ENCODE data around the gene CDK6. TPM values are rescaled to one million over a fixed set of nuclear protein-coding genes. Genes with fewer than 3 reads are reported as not detected.

CDK6 gene
- total and polyA plus RNA-seq, 2 of the 8 experiments (the other 6 are each of a cell fraction or from before 2014, with no cell fraction given): 5.9 to 18.9 TPM

DNA sequence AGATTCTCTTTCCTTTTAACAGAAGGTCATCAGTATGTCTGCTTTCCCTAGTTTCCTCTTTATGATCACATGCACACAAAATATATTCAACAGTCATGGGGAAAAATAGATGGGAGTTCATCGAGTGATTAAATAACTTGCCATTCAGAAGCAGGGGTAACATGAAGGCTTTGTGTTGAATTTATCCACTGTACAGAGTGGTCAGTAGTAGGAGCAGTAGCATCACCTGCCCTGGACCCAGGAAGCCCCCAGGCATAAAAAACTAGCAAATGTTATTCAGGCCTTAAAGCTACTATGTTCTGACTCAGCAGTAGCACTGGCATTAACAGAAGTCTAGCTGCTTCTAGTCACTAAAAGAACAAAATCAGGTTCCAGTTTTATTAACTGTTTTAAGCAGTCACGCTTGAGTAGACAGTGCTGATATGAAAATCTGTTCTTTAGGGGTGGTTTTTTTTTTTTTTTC, 214.8 kb downstream of the CDK6 start:
- no peak overlapping the region for H3K9ac ChIP-seq (replicated peaks in 1 of 4; ENCODE audit: extremely low read depth in 1 of 4, low read depth in 3 of 4, low read length in 3 of 4)
- no peak overlapping the region for H2AFZ ChIP-seq (ENCODE audit: low read length)
- no peak overlapping the region for H3K14ac ChIP-seq (ENCODE audit: insufficient read length)
- no peak overlapping the region for H3K4ac ChIP-seq (replicated peaks; ENCODE audit: insufficient read length, low read depth, low read length)
- H2BK120ac ChIP-seq (replicated peaks; ENCODE audit: low read depth, low read length): no peak overlapping the region
- H4K5ac ChIP-seq (ENCODE audit: insufficient read length, low read depth, low read length): no peak overlapping the region
- H4K91ac ChIP-seq (replicated peaks; ENCODE audit: insufficient read length, low read length): no peak overlapping the region
- no peaks in the 10 kb centered on the region for H3K79me2 ChIP-seq (ENCODE audit: control insufficient read depth in 1 of 2, insufficient read depth in 2 of 2, low read length in 2 of 2)
- no peak for FAIRE-seq
- no peaks in the 10 kb centered on the region for H3K36me3 ChIP-seq (ENCODE audit: control insufficient read depth in 2 of 4, insufficient read depth in 4 of 4, low read length in 3 of 4)
- no peak overlapping the region for H3K56ac ChIP-seq (replicated peaks; ENCODE audit: insufficient read length, low read depth, low read length)
- H3K27ac ChIP-seq (ENCODE audit: low read depth, low read length): no peak overlapping the region
- H3K9me3 ChIP-seq (ENCODE audit: insufficient read depth in 2 of 2, low read depth in 1 of 2, low read length in 1 of 2): no peaks in the 10 kb centered on the region
- no peak overlapping the region for H2AK5ac ChIP-seq (ENCODE audit: low read depth, low read length)
- H3K27me3 ChIP-seq (replicated peaks in 1 of 4; ENCODE audit: control insufficient read depth in 3 of 4, extremely low read depth in 1 of 4, insufficient read depth in 3 of 4, low read length in 3 of 4): no peaks in the 10 kb centered on the region
- H2BK5ac ChIP-seq (ENCODE audit: low read depth, low read length): no peak overlapping the region
- no peak overlapping the region for H2BK15ac ChIP-seq (ENCODE audit: low read length)
- no peak overlapping the region for H2BK20ac ChIP-seq (ENCODE audit: low read length)
- ChIA-PET POLR2A (ENCODE audit: partially characterized antibody) (no interaction called here), CTCF (ENCODE audit: partially characterized antibody) (interaction anchor here (0.6 to 3.4 kb wide), 13 partner anchors 9 to 433 kb away, joined by 3 to 38 read pairs (median 4); no protein-coding TSS in a partner anchor)
- H4K20me1 ChIP-seq (replicated peaks in 1 of 2; ENCODE audit: control insufficient read depth in 1 of 2, insufficient read depth in 2 of 2, low read length in 2 of 2): no peaks in the 10 kb centered on the region
- no peak overlapping the region for H3K4me3 ChIP-seq (ENCODE audit: extremely low read depth in 1 of 4, insufficient read depth in 2 of 4, low read depth in 3 of 4, low read length in 4 of 4)
- H3K4me2 ChIP-seq (ENCODE audit: insufficient read depth in 1 of 2, low read depth in 2 of 2, low read length in 2 of 2): no peak overlapping the region
- H3K23me2 ChIP-seq (ENCODE audit: low read depth, low read length): no peaks in the 10 kb centered on the region
- H3K18ac ChIP-seq (ENCODE audit: extremely low read depth, low read length): no peak overlapping the region
- H4K8ac ChIP-seq (ENCODE audit: extremely low read depth, insufficient read depth, low read length): no peak overlapping the region
- H3K79me1 ChIP-seq (ENCODE audit: low read depth, low read length): no peaks in the 10 kb centered on the region
- H2BK12ac ChIP-seq (ENCODE audit: low read depth, low read length): no peak overlapping the region
- no peak for DNase-seq (ENCODE audit: low read depth in 1 of 2, low spot score in 2 of 2)
- no peaks in the 10 kb centered on the region for H3K4me1 ChIP-seq (replicated peaks in 1 of 4; ENCODE audit: control insufficient read depth in 3 of 4, insufficient read depth in 4 of 4, low read length in 3 of 4)
- WGBS, 2 experiments (ENCODE audit: extremely low coverage in 1 of 2, insufficient coverage in 1 of 2, insufficient read length in 1 of 2, insufficient replicate concordance in 2 of 2, low coverage in 1 of 2, low lambda C conversion rate in 2 of 2, missing lambda C conversion rate in 1 of 2): 79% methylated on average over 2 of the region's 2 CpGs; no CpG with 5 or more reads in 1 of the 2 experiments
- no peak overlapping the region for H3K23ac ChIP-seq (ENCODE audit: insufficient read length)
- TF ChIP-seq TEAD4 (IDR thresholded peaks at IDR 0.05; ENCODE audit: low read depth, low read length): no peak
- no peak for TF ChIP-seq TCF12 (IDR thresholded peaks at IDR 0.05; ENCODE audit: low read depth, low read length)
- no peak for TF ChIP-seq EGR1 (IDR thresholded peaks at IDR 0.05; ENCODE audit: borderline replicate concordance, low read depth, low read length)
- TF ChIP-seq CTBP2 (IDR thresholded peaks at IDR 0.05; ENCODE audit: borderline replicate concordance, insufficient read depth, insufficient read length, low read length): no peak
- TF ChIP-seq POLR2AphosphoS5 (IDR thresholded peaks at IDR 0.05; ENCODE audit: low read depth, low read length): no peak
- TF ChIP-seq CHD2 (IDR thresholded peaks at IDR 0.05; ENCODE audit: low read length): no peak
- TF ChIP-seq CBX8 (IDR thresholded peaks at IDR 0.05; ENCODE audit: borderline replicate concordance, low read depth, low read length): no peak
- TF ChIP-seq YY1 (IDR thresholded peaks at IDR 0.05; ENCODE audit: low read depth, low read length): no peak
- no peak for TF ChIP-seq GTF2F1 (IDR thresholded peaks at IDR 0.05; ENCODE audit: borderline replicate concordance, low read depth, low read length)
- no peak for TF ChIP-seq TBP (IDR thresholded peaks at IDR 0.05; ENCODE audit: low read depth, low read length)
- TF ChIP-seq, protein P1, sequence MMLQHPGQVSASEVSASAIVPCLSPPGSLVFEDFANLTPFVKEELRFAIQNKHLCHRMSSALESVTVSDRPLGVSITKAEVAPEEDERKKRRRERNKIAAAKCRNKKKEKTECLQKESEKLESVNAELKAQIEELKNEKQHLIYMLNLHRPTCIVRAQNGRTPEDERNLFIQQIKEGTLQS (IDR thresholded peaks at IDR 0.05; ENCODE audit: insufficient read depth, low read depth, low read length): no peak
- TF ChIP-seq CBX5 (IDR thresholded peaks at IDR 0.05; ENCODE audit: low read depth, low read length): no peak
- TF ChIP-seq RAD21 (IDR thresholded peaks at IDR 0.05 in 1 of 2, conservative IDR thresholded peaks at IDR 0.05 in 1 of 2; ENCODE audit: low read depth in 2 of 2, low read length in 2 of 2): no peak
- TF ChIP-seq GABPA (IDR thresholded peaks at IDR 0.05; ENCODE audit: borderline replicate concordance, insufficient read depth, low read length): no peak

Measured in H1 (cell line).